GM12865 (cell line): ENCODE measurements around the gene TMEM132D.

Experiments used
- DNase-seq: peaks from one replicate; pipeline ENCODE4 v3.0.0; 2010; ENCODE audit warnings: low read depth
- H3K4me3 ChIP-seq: 2 replicates; pipeline ENCODE4 v1.5.1; 2011; ENCODE audit warnings: mild to moderate bottlenecking, low read depth, low read length, control low read depth
- TF ChIP-seq, protein P1 (sequence below): IDR thresholded peaks from 2 replicates; pipeline ENCODE4 v1.5.1; 2011; ENCODE audit warnings: low read length, control low read depth, low read depth, inconsistent platforms; ENCODE audit not compliant: insufficient read depth; ENCODE audit errors: missing control alignments

The TMEM132D gene

DNA sequence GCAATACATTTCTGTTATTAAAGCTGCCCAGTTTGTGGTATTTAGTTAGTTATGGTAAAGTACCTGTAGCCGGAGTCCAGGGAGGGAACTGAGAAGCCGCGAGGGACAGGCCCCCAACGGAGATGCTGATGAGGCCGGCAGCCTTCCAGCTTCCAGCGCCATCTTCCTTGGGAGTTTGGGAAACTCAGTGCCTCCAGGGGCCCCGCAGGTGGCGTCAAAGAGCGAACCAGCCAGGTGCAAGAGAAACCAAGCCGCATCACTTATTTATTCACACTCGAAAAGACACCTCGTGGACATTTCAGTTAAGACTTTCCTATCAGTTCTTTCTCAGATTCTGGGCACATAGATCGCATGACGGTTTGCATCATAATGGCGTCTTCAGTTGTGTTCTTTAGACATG, 833.9 kb downstream of the TMEM132D start:
- DNase-seq, result no peak
- H3K4me3 ChIP-seq, result no peak overlapping the region
- TF ChIP-seq, protein P1, sequence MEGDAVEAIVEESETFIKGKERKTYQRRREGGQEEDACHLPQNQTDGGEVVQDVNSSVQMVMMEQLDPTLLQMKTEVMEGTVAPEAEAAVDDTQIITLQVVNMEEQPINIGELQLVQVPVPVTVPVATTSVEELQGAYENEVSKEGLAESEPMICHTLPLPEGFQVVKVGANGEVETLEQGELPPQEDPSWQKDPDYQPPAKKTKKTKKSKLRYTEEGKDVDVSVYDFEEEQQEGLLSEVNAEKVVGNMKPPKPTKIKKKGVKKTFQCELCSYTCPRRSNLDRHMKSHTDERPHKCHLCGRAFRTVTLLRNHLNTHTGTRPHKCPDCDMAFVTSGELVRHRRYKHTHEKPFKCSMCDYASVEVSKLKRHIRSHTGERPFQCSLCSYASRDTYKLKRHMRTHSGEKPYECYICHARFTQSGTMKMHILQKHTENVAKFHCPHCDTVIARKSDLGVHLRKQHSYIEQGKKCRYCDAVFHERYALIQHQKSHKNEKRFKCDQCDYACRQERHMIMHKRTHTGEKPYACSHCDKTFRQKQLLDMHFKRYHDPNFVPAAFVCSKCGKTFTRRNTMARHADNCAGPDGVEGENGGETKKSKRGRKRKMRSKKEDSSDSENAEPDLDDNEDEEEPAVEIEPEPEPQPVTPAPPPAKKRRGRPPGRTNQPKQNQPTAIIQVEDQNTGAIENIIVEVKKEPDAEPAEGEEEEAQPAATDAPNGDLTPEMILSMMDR, result no peak

DNA sequence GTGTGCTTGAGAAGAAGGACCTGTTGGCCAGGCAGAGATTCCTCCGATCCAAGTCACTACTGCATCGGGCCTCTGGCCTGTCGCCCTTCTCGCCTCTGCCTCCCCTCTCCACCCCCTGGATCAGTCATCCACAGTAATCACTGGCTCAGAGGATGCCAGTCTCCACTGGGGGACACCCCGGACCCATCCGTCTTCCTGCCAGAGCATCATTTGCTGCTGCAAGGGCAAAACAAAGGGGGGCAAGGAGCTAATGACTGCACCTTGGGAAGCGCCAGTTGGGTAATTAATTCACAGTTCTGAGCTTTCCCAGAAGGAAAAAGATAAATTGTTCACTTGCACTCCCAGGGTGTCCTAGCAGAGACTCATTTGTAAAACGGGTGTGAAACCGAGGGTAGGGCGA, 835.1 kb downstream of the TMEM132D start:
- H3K4me3 ChIP-seq, result no peak overlapping the region
- TF ChIP-seq, protein P1, result no peak
- DNase-seq, result no peak

DNA sequence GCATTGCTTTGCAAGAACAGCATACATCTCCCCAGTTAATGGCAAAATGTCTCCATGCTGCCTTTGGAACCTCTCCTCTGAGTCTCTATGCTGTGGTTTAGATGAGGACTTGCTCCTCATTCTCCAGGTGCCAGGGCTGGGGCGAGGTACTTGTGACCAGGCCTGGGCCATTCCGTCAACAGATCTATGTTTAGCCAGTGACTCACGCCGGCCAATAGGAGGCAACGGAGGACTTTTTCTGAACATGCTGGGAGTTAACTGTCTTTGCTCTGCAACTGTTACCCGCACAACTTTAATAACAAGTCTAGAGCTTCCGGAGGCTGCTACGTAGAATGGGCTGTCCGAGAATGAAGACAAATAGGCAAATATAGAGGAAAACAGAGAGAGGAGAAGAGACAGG, 836.3 kb downstream of the TMEM132D start:
- TF ChIP-seq, protein P1, result no peak

DNA sequence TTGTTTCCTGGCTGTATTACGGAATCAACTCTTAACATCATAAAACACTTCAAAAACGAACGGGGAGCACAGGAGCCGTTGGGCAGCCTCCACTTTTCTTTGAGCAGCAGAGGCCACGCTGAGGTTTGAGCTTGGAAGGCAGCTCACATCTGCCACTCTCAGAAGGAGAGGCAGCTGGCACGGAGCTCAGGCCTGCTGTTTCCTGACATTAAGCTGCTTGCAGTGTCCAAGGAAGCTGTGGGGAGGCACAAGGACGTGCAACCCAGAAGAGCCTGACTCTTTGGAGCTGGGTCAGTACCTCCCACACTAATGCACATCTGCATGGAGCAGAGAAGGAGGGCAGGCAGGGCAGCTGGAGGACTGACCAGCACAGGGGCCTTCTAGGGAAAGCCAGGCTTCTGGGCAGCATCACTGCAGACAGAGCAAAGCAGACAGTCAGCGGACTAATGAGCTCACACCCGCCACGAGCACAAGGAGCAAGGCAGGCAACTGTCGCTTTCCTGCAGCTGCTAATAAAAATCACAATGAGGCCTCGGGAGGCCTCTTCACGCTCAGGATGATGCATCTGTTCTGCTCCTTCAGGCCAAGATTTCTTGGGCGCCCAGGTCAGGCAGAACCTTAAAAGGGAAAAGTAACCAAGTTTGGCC, 839.5 kb downstream of the TMEM132D start:
- TF ChIP-seq, protein P1, result no peak
- H3K4me3 ChIP-seq, result no peak overlapping the region
- DNase-seq, result no peak

More for the DNA sequence above, 836.3 kb downstream of the TMEM132D start:
- H3K4me3 ChIP-seq, result no peak overlapping the region
- no peak for DNase-seq

DNA sequence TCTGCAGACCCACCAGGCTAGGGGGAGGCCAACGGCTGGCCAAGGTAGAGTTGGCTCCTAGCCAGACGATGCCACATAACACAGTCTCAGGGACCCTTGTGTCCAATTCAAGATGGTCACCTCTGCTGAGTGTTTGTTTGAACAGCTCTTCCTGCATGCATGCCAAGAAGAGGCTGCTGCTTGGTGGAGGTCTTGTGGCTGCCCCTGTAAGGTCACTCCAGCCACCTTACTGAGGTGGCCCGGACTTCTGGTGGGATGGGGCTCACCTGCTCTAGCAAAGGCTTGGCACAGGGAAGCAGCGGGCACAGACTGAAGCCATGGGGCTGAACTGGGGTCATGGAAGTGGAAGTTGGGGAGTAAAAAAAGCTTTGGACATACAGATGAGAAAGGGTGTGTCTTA, 840.2 kb downstream of the TMEM132D start:
- H3K4me3 ChIP-seq, result no peak overlapping the region
- TF ChIP-seq, protein P1, result no peak
- DNase-seq, result no peak

DNA sequence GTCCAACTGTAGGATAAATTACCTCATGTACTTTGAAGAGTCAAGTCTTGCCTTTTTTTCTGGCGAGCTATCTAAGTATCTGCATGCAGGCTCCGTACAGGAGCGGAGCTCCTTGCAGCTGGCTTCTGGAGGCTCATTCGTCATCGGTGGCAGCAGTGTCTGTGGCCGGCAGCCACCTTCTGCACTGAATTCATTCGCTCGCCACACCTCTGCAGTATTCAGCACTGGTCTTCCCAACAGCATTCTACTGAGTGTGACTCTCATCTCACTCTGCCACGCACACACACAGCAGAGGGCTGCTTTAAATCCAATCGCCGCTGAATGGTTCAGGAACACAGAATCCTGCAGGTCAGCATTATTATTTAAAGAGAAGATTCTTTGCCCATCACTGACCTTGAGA, 850.6 kb downstream of the TMEM132D start:
- TF ChIP-seq, protein P1, result no peak
- H3K4me3 ChIP-seq, result no peak overlapping the region
- DNase-seq, result no peak

DNA sequence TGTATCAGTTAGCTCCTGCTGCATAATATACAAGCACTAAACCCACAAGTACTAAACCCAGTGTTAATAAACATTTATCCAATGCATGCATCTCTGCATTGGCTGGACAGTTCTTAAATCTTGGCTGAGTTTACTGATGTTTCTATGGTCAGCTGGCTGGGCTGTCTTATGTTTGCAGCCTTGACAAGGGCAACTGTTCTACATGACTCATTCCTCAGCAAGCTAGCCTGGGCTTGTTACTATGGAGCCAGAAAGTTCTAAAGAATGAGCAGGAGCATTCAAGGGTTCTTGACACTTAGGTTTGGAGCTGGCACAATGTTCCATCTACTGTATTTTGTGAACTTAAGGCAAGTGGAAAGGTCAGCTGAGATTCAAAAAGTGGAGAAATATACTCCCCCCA, 851.5 kb downstream of the TMEM132D start:
- no peak overlapping the region for H3K4me3 ChIP-seq
- TF ChIP-seq, protein P1, result no peak
- DNase-seq, result no peak
